ENCODE data around the gene RBM47.

GRCh38 chr4:40395166-40395900 lies 234.3 kb downstream of the RBM47 start:
- TF ChIP-seq CTCF (conservative IDR thresholded peaks at IDR 0.05 in 1 of 2, IDR thresholded peaks at IDR 0.05 in 1 of 2; ENCODE audit: low read depth in 1 of 2, low read length in 2 of 2), result no peak
- TF ChIP-seq EZH2 (IDR thresholded peaks at IDR 0.05; ENCODE audit: low read length, missing control alignments), result no peak
